Measurements from ENCODE around the gene CDH1.
A peak's percentile ranks its signal among the peaks of the same experiment; 100 is the strongest.
"Not testable (repeated sequence)": the region's sequence is repeated elsewhere in the genome, so short reads cannot be mapped to it uniquely, and the experiment has no call there.

The CDH1 gene

DNA sequence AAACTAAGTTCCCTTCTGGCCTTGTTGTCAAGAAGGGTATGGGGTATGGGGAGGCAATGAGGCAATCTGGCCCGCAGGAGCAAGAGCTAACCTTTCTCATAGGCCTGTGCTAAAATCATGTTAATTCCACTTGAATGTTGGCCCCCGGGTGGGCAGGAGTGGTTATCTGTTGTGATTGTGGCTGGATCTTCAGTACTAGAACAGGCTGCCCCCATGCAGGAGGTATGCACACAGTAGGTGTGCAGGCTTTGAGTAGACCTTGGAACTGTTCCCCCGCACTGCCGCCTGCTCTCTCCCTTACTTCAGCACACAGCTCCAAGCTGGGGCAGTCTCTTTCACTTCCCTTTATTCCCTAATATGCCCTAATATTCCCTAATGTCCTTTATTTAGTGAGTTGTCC lies 53.9 kb downstream of the CDH1 start:
- no peak for DNase-seq

DNA sequence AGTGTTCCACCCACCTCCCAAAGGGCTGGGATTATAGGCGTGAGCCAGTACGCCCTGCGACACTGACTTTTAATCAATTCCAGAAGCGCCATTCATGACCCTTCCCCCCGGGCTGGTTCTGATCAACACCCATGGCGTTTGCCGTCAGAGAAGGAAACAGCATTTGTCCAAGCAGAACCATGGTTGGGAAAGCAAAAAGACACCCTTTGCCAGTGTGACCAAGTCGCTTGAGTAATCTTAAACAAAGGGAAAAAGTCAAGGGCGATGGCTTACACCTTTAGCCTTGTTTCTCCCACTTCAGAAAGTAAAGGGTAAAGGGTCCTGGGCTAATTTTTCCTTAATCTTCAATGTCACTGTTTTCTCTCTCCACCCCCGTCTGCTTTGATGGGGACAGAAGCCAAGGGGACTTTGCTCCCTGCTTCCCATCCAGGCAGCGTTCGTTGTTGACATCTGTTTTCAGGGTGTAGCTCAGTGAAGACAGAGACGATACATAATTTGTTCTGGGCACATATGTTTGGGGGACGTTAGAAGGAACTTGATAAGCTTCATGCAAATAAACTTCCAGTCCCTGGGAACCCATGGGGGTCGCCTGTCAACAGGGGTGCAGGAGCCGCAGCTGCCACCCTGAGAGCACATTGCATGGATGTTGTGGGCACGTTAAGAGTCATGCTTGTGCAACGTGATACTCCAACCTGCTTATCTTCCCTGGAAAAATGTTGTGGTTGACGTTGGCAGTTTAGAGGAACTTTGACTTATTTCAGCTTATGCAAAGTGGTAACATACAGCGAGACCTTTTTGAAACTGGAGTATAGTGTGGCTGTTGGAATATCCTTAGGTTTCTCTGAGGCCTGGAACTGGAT lies 55.6 kb downstream of the CDH1 start:
- no peak for DNase-seq

DNA sequence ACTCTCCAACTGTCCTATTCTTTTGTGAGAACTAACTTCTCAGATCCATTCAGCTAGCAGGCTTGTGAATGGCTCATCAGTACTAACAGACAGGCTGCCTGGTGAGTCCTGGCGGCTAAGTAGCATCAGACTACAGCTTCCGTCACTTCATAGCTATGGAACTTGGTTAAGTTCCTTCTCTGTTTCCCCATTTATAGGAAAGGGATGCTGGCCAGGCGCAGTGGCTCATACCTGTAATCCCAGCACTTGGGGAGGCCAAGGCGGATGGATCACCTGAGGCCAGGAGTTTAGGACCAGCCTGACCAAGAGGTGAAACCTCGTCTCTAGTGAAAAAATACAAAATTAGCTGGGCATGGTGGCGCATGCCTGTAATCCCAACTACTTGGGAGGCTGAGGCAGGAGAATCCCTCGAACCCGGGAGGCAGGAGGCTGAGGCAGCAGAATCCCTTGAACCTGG lies 56.3 kb downstream of the CDH1 start:
- DNase-seq = no peak

DNA sequence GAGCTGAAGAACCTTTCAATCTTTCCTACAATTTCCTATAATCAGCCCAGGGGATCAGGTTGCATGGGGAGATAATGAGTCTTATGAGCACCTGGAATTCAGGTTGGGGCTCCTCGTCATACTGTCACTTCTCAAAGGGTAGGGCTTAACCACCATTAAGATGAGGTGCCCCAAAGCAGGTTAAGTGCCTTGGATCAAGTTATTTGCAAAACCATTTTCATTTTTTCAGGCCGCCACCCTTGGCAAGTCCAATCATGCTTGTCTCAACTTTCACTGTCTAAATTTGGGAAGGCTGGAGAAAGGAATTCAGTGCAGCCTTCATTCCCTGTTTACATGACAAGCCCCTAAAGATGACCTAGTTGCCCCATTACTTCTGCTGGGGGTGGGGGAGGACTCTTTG lies 61.3 kb downstream of the CDH1 start:
- DNase-seq = no peak

DNA sequence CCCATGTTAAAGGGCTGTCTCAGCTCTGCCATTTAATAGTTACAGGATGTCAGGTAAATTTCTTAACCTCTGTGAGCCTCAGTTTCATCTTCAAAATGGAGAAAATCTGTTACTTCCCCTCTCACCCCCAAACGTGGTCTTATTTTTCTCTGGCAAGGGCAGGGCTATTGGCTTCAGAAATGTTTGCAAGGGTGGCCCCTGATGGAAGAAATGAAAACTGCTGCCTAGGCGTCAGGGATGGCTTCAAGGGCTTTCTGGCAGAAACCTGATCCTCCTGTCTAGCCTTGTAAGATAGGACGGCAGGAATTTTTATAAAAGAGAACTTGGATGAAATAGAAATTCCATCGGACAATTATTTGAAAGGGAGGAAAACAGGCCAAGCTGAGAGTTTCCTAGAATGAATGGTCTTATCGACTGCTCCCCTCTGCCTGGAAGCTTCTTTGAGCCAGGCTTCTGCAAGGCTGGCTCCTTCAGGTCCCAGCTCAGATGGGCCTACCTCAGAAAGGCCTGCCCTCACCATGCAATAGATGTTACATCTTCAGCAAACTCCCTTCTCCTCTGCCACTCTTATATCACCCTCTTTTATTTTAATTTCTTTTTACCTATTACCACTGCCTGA lies 63.3 kb downstream of the CDH1 start:
- DNase-seq = peak; percentile 40 to 60

DNA sequence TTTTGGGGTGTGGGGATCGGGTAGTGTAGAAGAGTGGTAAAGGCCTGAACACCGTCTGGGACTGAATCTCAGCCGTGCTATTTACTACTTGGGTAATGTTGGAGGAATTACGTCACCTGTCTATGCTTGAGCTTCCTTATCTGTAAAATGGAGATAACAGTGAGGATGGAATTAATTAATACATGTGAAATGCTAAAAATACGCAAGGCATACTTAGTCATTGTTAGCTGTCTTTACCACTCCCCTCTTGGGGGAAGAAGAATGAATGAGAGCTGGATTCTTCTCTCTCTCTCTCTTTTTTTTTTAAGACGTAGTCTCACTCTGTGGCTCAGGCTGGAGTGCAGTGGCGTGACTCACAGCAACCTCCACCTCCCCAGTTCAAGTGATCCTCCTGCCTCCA lies 65.1 kb downstream of the CDH1 start:
- DNase-seq = no peak

DNA sequence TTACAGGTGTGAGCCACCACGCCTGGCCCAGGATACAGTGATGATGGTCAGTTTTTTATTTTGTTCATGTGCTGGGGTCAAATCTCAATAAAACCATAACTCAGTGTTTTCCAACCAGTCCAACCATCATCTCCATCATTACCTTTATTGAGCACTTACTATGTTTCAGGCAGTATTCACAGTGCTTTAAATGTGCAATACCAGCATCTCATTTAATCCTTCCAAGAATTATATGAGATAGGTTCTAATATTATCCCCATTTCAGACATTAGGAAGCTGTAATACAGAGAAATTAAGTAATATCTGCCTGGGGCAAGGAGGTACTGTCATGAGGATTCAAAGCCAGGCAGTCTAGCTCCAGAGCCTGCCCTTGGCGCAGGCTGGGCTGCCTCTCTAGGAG lies 69.3 kb downstream of the CDH1 start:
- no peak for DNase-seq

DNA sequence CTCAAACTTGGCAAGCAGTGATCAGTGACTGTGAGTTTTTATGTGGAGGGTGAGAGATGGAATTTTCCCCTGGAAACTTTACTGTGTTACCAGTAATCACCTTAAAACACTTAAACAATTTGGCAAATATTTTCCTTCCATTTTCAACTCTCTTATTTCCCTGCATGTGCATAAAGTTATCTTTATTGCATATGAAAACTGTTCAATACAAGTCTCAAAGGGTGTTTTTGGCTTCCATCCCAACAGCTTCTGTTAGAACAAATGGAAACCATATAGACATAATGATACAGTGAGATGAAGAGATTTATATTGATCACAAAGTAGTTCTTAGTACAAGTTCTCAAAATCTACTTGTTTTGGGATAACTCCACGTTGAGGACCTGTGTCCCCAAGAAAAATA lies 69.9 kb downstream of the CDH1 start:
- DNase-seq = no peak

DNA sequence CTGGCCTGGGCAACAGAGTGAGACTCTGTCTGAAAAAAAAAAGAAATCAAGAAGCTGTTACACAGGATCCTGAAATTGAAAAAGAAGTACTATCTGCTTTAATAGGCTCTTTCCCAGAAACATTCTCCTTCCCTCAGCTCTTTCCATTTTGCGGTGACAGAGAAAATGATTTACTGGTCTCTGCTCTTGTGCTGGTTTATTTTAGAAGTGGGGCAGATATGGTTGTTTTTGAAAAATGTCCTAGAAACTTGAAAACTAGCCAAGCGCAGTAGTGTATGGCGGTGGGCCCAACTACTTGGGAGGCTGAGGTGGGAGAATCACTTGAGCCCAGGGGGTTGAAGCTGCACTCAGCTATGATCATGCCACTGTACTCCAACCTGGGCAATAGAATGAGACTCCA lies 77.4 kb downstream of the CDH1 start:
- DNase-seq = no peak

DNA sequence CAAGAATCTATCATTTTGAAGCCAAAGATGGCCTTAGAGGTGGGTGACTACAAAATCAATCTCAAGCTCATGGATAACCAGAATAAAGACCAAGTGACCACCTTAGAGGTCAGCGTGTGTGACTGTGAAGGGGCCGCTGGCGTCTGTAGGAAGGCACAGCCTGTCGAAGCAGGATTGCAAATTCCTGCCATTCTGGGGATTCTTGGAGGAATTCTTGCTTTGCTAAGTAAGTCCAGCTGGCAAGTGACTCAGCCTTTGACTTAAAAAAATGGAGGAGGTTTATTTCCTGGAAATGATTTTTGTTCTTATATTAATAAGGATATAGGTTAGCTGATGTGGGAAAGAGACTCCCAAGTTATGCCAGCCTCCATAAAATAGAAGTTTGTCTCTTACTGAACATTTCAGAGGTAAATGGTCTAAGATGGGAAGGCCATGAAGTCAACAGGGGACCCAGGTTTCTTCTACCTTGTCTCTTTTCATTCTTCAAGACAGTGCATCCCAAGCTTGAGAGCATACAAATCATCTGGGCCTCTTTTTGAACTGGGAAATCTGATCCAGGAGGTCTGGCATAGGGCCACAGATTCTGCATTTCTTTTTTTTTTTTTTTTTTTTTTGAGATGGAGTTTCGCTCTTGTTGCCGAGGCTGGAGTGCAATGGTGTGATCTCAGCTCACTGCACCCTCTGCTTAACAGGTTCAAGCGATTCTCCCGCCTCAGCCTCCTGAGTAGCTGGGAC lies 86.5 kb downstream of the CDH1 start:
- no peak for DNase-seq

DNA sequence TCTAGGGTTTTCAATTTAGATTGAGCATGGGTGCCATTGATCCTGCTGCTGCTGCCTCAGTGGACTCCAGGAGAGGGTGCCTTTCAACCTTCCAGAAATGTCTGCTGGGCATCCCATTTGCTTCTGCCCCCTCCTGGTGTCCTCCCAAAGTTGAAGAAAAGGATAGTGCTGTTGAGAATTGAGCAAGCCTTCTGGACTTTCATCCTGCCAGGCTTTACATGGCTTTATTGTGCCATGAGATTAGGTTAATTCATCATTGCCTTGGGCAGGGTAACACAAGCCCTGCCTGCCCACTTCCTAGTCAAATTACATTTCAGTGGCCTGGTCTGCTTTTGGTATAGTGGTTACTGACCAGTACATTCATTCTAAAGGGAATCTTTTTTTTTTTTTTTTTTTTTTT lies 88.3 kb downstream of the CDH1 start:
- DNase-seq = no peak

DNA sequence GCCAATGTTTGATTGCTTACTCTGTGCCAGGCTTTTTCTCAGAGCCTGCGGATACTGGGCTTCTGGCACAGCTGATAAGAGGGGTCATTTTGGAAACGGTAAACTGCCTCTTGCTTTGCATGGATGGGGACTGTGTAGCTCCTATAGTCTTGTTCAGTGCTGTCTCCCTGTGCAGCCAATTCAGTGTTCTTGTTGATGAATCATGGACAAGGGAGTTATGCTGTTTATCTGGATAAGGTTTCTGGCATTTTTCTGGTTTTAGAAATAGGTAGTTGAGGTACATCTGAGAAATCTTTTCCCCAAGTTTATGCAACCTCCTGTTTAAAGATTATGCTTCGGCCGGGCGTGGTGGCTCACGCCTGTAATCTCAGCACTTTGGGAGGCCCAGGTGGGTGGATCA lies 89.6 kb downstream of the CDH1 start:
- DNase-seq = no peak

DNA sequence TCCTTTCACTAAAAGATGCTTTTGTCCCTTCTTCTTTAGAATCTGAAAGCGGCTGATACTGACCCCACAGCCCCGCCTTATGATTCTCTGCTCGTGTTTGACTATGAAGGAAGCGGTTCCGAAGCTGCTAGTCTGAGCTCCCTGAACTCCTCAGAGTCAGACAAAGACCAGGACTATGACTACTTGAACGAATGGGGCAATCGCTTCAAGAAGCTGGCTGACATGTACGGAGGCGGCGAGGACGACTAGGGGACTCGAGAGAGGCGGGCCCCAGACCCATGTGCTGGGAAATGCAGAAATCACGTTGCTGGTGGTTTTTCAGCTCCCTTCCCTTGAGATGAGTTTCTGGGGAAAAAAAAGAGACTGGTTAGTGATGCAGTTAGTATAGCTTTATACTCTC lies 96.2 kb downstream of the CDH1 start:
- no peak for DNase-seq

DNA sequence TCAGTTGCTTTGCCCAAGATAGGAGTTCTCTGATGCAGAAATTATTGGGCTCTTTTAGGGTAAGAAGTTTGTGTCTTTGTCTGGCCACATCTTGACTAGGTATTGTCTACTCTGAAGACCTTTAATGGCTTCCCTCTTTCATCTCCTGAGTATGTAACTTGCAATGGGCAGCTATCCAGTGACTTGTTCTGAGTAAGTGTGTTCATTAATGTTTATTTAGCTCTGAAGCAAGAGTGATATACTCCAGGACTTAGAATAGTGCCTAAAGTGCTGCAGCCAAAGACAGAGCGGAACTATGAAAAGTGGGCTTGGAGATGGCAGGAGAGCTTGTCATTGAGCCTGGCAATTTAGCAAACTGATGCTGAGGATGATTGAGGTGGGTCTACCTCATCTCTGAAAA lies 97.5 kb downstream of the CDH1 start:
- no peak for DNase-seq

DNA sequence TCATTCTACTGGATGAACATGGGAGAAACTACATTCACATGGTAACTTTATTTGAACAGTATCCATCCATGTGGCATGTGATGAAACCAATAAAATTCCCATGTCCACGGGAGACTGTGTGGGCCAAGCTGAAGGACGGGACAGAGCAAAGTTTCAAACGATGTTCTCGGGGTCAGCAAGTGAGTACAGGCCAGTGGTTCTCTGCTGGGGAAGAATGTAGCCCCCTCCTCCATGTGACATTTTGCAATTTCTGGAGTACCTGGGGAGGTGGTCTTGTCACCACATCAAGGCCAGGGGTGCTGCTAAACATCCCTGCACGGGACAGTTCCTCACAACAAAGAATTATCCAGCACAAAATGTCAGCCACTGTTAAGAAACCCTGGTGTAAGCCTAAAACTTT lies 98.9 kb downstream of the CDH1 start:
- DNase-seq = no peak

DNA sequence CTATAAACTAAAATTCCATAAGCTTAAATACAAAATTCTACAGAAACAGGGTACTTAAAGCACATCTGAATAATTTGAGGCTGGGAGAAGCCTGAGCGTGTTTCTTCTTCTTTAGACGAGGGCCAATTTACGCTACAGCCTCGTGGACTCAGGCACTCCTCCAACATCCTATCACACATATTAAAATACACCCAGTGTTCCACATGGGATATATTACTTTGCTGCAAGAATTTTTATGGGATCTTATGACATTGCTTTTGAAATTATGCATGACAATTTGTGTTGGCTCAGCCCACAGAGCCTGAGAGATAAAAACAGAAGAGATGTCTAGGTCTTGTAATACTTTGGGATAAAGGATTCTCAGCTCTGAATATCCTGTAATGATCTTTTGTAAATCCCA lies 102.7 kb downstream of the CDH1 start:
- DNase-seq = no peak

DNA sequence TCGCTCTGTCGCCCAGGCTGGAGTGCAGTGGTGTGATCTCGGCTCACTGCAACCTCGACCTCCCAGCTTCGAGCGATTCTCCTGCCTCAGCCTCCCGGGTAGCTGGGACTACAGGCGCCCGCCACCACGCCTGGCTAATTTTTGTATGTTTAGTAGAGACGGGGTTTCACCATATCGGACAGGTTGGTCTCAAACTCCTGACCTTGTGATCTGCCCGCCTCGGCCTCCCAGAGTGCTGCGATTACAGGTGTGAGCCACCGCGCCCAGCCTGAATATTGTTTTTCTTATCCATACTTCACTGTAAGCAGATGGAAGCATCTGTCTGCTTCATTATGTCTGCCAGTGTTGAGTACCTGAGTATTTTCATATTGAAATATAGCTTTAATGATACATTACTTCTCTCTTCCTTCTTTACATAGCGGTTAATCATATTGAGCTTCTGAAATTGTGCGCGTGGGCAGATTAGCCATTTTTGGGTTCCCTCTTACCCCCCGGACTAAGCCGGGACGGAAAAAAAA lies 105.9 kb downstream of the CDH1 start:
- DNase-seq = not testable (repeated sequence)

DNA sequence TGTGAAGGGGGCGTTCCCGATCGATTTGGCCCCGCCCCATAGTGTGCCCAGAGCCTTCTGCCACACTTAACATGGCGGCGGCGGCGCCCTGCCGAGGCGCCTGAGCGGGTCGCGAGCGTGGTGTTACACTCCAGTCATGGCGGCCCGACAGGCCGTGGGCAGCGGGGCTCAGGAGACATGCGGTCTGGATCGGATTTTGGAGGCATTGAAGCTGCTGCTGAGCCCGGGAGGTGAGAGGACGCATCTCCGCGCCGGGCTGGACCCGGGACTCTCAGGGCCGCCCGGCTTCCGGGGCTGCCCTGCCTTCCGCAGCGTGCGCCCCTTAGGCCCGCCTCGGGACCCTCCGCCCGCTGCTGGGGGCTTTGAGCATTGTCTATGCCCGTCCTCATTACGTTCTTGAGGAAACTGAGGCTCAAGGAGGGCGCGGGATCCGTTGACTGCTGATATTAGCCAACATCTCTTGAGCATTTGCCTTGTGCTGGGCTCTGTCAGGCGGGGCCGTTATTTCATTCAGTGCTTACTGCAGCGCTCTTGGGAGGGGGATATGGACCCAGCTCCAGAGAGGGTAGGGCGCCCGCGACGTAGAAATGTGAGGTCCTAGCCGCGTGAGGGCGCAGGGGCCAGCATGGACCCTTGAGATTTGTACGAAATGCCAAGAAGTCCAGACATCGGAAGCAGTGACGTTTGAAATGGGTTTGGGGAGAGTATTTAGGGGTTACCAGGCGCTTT lies 106.6 kb downstream of the CDH1 start, which contains the start of gene TANGO6:
Gene TANGO6 (plus strand): TSS at position 50 of the 729 bp plus-strand sequence. CDS start 87 bp downstream, at position 137.
- peak; percentile 79 to 80 for DNase-seq

DNA sequence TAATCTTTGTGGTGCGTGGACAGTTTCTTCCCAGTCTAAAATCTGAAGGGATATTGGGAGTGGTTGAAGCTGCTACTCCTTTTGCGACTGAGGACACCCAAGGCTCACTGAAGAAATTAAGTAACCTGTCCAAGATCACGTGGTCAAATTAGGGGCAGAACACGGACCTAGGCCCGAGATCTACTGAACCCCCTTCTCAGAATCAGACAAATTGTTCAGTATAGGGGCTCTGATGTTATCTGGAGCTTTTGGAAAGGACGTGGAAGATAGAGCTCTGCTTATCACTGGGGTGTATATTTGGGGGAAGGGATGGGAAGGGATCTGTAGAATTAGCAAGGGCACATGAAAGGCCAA lies 107.1 kb downstream of the CDH1 start:
- no peak for DNase-seq

DNA sequence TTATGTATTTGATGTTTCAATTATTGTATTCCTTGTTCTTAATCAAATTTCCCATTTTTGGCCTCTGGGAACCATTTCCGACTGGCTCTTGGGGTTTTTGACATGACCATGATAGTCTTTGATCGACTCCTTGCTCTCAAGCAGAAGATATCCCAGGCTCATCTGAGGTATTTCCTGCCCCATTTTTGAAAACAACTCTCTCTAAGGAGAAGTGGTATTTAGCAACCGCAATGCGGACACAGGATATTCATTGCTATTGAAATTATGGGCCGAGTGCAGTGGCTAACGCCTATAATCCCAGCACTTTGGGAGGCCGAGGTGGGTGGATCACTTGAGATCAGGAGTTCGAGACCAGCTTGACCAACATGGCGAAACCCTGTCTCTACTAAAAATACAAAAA lies 111.7 kb downstream of the CDH1 start:
- DNase-seq = no peak

DNA sequence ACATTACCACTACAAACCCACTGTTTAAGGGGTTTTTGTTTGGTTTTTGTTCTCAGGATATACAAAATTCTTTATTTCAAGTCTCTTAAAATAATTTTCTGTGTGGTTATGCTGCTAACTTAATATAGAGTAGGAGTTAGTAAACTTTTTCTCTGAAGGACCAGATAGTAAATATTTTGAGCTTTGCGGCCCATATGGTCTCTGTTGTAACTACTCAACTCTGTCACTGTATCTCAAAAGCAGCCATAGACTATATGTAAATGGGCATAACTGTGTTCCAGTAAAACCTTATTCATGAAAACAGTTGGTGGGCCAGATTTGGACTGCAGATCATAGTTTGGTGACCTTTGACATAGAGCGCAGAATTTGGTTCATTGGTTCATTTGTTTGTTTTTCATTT lies 113.4 kb downstream of the CDH1 start:
- no peak for DNase-seq

DNA sequence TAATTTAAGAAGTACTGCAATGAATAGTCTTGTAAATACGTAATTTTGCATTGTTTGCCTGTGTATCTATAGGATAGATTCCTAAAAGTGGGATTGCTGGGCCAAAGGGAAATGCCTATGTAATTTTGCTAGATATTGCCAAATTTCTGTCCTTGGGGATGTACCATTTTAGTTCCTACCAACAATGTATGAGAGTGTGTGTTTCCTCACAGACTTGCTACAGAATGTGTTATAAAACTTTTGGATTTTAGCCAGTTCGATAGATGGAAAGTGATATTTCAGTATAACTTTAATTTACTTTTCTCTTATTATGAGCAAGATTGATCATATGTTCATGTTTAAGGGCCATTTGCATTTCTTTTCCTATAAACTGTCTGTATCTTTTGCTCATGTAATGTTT lies 114.5 kb downstream of the CDH1 start:
- DNase-seq = no peak

DNA sequence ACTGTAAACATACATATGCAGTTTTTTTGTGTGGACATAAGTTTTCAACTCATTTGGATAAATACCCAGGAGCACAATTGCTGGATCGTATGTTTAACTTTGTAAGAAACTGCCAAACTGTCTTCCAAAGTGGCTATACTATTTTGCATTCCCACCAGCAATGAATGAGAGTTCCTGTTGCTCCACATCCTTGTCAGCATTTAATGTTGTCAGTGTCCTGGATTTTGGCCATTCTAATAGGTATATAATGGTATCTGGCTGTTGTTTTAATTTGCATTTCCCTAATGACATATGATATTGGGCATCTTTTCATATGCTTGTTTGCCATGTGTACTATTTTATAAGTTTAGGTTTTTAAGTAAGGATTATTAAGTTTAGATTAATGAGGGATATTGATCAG lies 120.4 kb downstream of the CDH1 start:
- DNase-seq = no peak

Data from NCI-H2081 (cell line).